HCT116 (cell line): ENCODE results near the gene LDLRAD4. TPM values are rescaled to one million over a fixed set of nuclear protein-coding genes. Genes with fewer than 3 reads are reported as not detected.

ENCODE experiments used
- ATAC-seq: fragments of 200-7000 bp; cut with Tn5 transposase; 2 replicates; pipeline ENCODE4 v1.9.1; 2020; ENCODE audit warnings: mild to moderate bottlenecking, moderate library complexity
- BruUV-seq: library from RNA; stranded (reverse); fragments of 400-500 nt; replicated peaks from 2 replicates; lab custom pipeline; 2021; lab: Mats Ljungman, UMichigan
- CTCF ChIA-PET: fragments of 300-600 bp; sonication (Branson Sonifier 250); formaldehyde crosslinking; loops from one replicate; lab custom pipeline; 2021; ENCODE audit warnings: antibody characterized with exemption; lab: Charles Lee
- POLR2A ChIA-PET: fragments of 300-600, 350-600 bp; sonication (Branson Sonifier 250); formaldehyde crosslinking; loops from one replicate; lab custom pipeline; 2021; ENCODE audit warnings: antibody characterized with exemption; lab: Charles Lee
- RAD21 ChIA-PET, 2 experiments: fragments of 300-600 bp; sonication (Branson Sonifier 250); formaldehyde crosslinking; loops; one replicate each; lab custom pipeline; 2023; ENCODE audit warnings: low total read pairs in 2 of 2; ENCODE audit not compliant: uncharacterized antibody in 2 of 2, unreplicated experiment in 2 of 2, low non-redundant PET in 1 of 2; lab: Charles Lee
- DNase-seq: peaks from one replicate; pipeline ENCODE4 v3.0.0-alpha.2; 2010; ENCODE audit warnings: low read depth, low spot score
- H2AFZ ChIP-seq: fragments of 200-600 bp; shearing (Covaris generic), sonication (generic); 2 replicates; pipeline ENCODE4 v1.6.1; 2017; ENCODE audit warnings: low read depth, mixed run types, mixed read lengths, antibody characterized with exemption, low read length; ENCODE audit not compliant: poor library complexity, severe bottlenecking
- H3K27ac ChIP-seq: 2 replicates; pipeline ENCODE4 v1.5.1; 2012; ENCODE audit warnings: low read depth, low read length
- H3K27me3 ChIP-seq: fragments of 200-600 bp; sonication (generic); 2 replicates; pipeline ENCODE4 v1.6.1; 2016; ENCODE audit warnings: mixed run types, low read length, mixed read lengths; ENCODE audit not compliant: insufficient read depth
- H3K36me3 ChIP-seq, 2 experiments: fragments of 200-500 bp in 1 of 2; fragments of 200-600 bp in 1 of 2; sonication (Bioruptor generic) in 1 of 2; sonication (generic) in 1 of 2; 2 replicates each; pipeline versions ENCODE4 v1.5.1 to v1.6.1; 2014 to 2016; ENCODE audit warnings: low read length in 2 of 2, inconsistent platforms in 1 of 2, mixed read lengths in 1 of 2, mixed run types in 1 of 2; ENCODE audit not compliant: insufficient read depth in 2 of 2, control insufficient read depth in 1 of 2
- H3K4me1 ChIP-seq, 2 experiments: fragments of 200-600 bp in 1 of 2; sonication (generic) in 1 of 2; 2 replicates each; pipeline versions ENCODE4 v1.5.1 to v1.6.1; 2012 to 2017; ENCODE audit warnings: low read length in 2 of 2, inconsistent platforms in 1 of 2, mild to moderate bottlenecking in 1 of 2, mixed read lengths in 1 of 2, mixed run types in 1 of 2, moderate library complexity in 1 of 2; ENCODE audit not compliant: insufficient read depth in 2 of 2, control insufficient read depth in 1 of 2
- H3K4me2 ChIP-seq: fragments of 200-600 bp; sonication (generic); 2 replicates; pipeline ENCODE4 v1.6.1; 2017; ENCODE audit warnings: mixed run types, low read length, mixed read lengths
- H3K4me3 ChIP-seq, 2 experiments: fragments of 200-600 bp in 1 of 2; sonication (generic) in 1 of 2; replicated peaks in 1 of 2; 2 replicates each; pipeline ENCODE4 v1.5.1; 2011 to 2016; ENCODE audit warnings: low read length in 2 of 2, control low read depth in 1 of 2, low read depth in 1 of 2, mild to moderate bottlenecking in 1 of 2, mixed read lengths in 1 of 2, mixed run types in 1 of 2
- H3K79me2 ChIP-seq: fragments of 200-600 bp; sonication (generic); 2 replicates; pipeline ENCODE4 v1.6.1; 2017; ENCODE audit warnings: mild to moderate bottlenecking, mixed run types, low read length, moderate library complexity, mixed read lengths; ENCODE audit not compliant: insufficient read depth
- H3K9ac ChIP-seq: fragments of 200-600 bp; sonication (generic); 2 replicates; pipeline ENCODE4 v1.6.1; 2016; ENCODE audit warnings: low read length, mixed read lengths
- H3K9me2 ChIP-seq: fragments of 200-600 bp; sonication (generic), shearing (Covaris generic); 2 replicates; pipeline ENCODE4 v1.6.1; 2017; ENCODE audit warnings: mixed run types, mild to moderate bottlenecking, moderate library complexity; ENCODE audit not compliant: insufficient read depth
- H3K9me3 ChIP-seq, 2 experiments: fragments of 200-500 bp in 1 of 2; fragments of 200-600 bp in 1 of 2; sonication (Bioruptor generic) in 1 of 2; sonication (generic) in 1 of 2; 2 replicates each; pipeline ENCODE4 v1.6.1; 2014 to 2017; ENCODE audit warnings: low read length in 2 of 2, mixed read lengths in 2 of 2, inconsistent platforms in 1 of 2, low read depth in 1 of 2, mild to moderate bottlenecking in 1 of 2, mixed run types in 1 of 2, moderate library complexity in 1 of 2; ENCODE audit not compliant: control insufficient read depth in 1 of 2, insufficient read depth in 1 of 2
- H4K20me1 ChIP-seq: fragments of 200-600 bp; sonication (generic), shearing (Covaris generic); 2 replicates; pipeline ENCODE4 v1.6.1; 2017; ENCODE audit warnings: mixed run types, mild to moderate bottlenecking, moderate library complexity; ENCODE audit not compliant: insufficient read depth
- ATF3 ChIP-seq: IDR thresholded peaks from 2 replicates; pipeline ENCODE4 v1.6.1; 2012
- CEBPB ChIP-seq: IDR thresholded peaks from 2 replicates; pipeline ENCODE4 v1.6.1; 2012; ENCODE audit warnings: low read depth
- CTCF ChIP-seq, 3 experiments: fragments of 200-600 bp in 1 of 3; sonication (generic) in 1 of 3; IDR thresholded peaks in 2 of 3; conservative IDR thresholded peaks in 1 of 3; 2 replicates each; pipeline ENCODE4 v1.5.1; 2012 to 2017; ENCODE audit warnings: low read depth in 2 of 3, low read length in 2 of 3, antibody characterized with exemption in 1 of 3, borderline replicate concordance in 1 of 3, control low read depth in 1 of 3, mild to moderate bottlenecking in 1 of 3, mixed read lengths in 1 of 3, mixed run types in 1 of 3, moderate library complexity in 1 of 3; ENCODE audit not compliant: insufficient read depth in 1 of 3
- EGR1 ChIP-seq: IDR thresholded peaks from 2 replicates; pipeline ENCODE4 v1.6.1; 2012; ENCODE audit warnings: low read depth
- ELF1 ChIP-seq: IDR thresholded peaks from 2 replicates; pipeline ENCODE4 v1.6.1; 2012; ENCODE audit warnings: low read depth, borderline replicate concordance
- EZH2 ChIP-seq: fragments of 200-600 bp; sonication (generic); IDR thresholded peaks from 2 replicates; pipeline ENCODE4 v1.6.1; 2017; ENCODE audit warnings: antibody characterized with exemption, mixed run types
- FOSL1 ChIP-seq: IDR thresholded peaks from 2 replicates; pipeline ENCODE4 v1.6.1; 2012; ENCODE audit warnings: low read depth
- POLR2A ChIP-seq: IDR thresholded peaks from 2 replicates; pipeline ENCODE4 v1.7.0; 2011; ENCODE audit warnings: borderline replicate concordance; ENCODE audit not compliant: insufficient read depth, insufficient read length; ENCODE audit errors: extremely low read depth
- POLR2AphosphoS5 ChIP-seq: IDR thresholded peaks from 2 replicates; pipeline ENCODE4 v1.6.1; 2011; ENCODE audit warnings: mild to moderate bottlenecking, low read depth, low read length, moderate library complexity
- REST ChIP-seq: IDR thresholded peaks from 2 replicates; pipeline ENCODE4 v1.6.1; 2012; ENCODE audit warnings: low read depth
- SP1 ChIP-seq: IDR thresholded peaks from 2 replicates; pipeline ENCODE4 v1.6.1; 2012; ENCODE audit warnings: low read depth
- SRF ChIP-seq: IDR thresholded peaks from 2 replicates; pipeline ENCODE4 v1.6.1; 2012; ENCODE audit warnings: low read depth
- TCF7L2 ChIP-seq: IDR thresholded peaks from 2 replicates; pipeline ENCODE4 v1.7.0; 2011; ENCODE audit warnings: borderline replicate concordance, inconsistent platforms; ENCODE audit not compliant: insufficient read depth, insufficient read length; ENCODE audit errors: extremely low read depth
- YY1 ChIP-seq: IDR thresholded peaks from 2 replicates; pipeline ENCODE4 v1.6.1; 2011; ENCODE audit warnings: low read length, low read depth, moderate library complexity, mild to moderate bottlenecking; ENCODE audit not compliant: insufficient replicate concordance; ENCODE audit errors: extremely low read depth
- ZNF274 ChIP-seq: fragments of 200-500 bp; sonication (Bioruptor generic); IDR thresholded peaks from 2 replicates; pipeline ENCODE4 v1.6.1; 2014; ENCODE audit warnings: mild to moderate bottlenecking, low read depth, low read length, inconsistent platforms
- intact Hi-C: fragments of 100-400 bp; cut with micrococcal nuclease; formaldehyde crosslinking; loops from 2 replicates; pipeline ENCODE4 v1.10.0; 2022
- total RNA-seq: library from RNA; stranded (reverse); gene quantifications from one replicate; pipeline ENCODE4 v1.2.1, GENCODE V29; 2021; ENCODE audit not compliant: unreplicated experiment

The LDLRAD4 gene
- total RNA-seq, 1 experiment from 2014 or later = 1.2 TPM

GRCh38 chr18:13288509-13289133 lies 70.1 kb downstream of the LDLRAD4 start:
- no peaks in the 10 kb centered on the region for H3K9me3 ChIP-seq
- TF ChIP-seq SP1 (no peak), CTCF (IDR thresholded peaks at IDR 0.05 in 2 of 3, conservative IDR thresholded peaks at IDR 0.05 in 1 of 3; ENCODE audit: borderline replicate concordance in 1 of 3, insufficient read depth in 1 of 3, low read depth in 2 of 3, low read length in 2 of 3) (no peak), FOSL1 (no peak), POLR2A (no peak), EGR1 (no peak), TCF7L2 (no peak), CEBPB (no peak), REST (no peak), EZH2 (no peak), ELF1 (no peak), SRF (no peak), ATF3 (no peak), YY1 (no peak), ZNF274 (no peak), POLR2AphosphoS5 (no peak)
- H3K36me3 ChIP-seq = no peaks in the 10 kb centered on the region
- ChIA-PET CTCF (no interaction called here), POLR2A (no interaction called here), RAD21 (no interaction called here)
- 0 out of 2 replicates have a peak, but pooled peaks cover 12% of the 10 kb centered on the region for H3K27me3 ChIP-seq
- H3K79me2 ChIP-seq = no peaks in the 10 kb centered on the region
- no peak overlapping the region for H2AFZ ChIP-seq
- no peak for ATAC-seq
- H3K4me1 ChIP-seq = no peaks in the 10 kb centered on the region
- no TSS peak for BruUV-seq
- no peak overlapping the region for H3K4me3 ChIP-seq
- DNase-seq = no peak
- no peaks in the 10 kb centered on the region for H3K9me2 ChIP-seq
- H3K9ac ChIP-seq = no peak overlapping the region
- no peaks in the 10 kb centered on the region for H4K20me1 ChIP-seq
- H3K27ac ChIP-seq = no peak overlapping the region
- intact Hi-C loops = no loop called here
- H3K4me2 ChIP-seq = no peak overlapping the region
